ENCODE results near the gene DGAT2.

Gene DGAT2, protein sequence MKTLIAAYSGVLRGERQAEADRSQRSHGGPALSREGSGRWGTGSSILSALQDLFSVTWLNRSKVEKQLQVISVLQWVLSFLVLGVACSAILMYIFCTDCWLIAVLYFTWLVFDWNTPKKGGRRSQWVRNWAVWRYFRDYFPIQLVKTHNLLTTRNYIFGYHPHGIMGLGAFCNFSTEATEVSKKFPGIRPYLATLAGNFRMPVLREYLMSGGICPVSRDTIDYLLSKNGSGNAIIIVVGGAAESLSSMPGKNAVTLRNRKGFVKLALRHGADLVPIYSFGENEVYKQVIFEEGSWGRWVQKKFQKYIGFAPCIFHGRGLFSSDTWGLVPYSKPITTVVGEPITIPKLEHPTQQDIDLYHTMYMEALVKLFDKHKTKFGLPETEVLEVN
- long read RNA-seq, transcript DGAT2-201 (8 exons, 2,453 nt), result major isoform, 52 of 53 reads
- long read RNA-seq, partial matches to known transcripts, result 0 of 53 reads
- long read RNA-seq, other reads (novel, unspliced or antisense), result 1 of 53 reads

- H3K27me3 ChIP-seq (ENCODE audit: insufficient read depth, poor library complexity, severe bottlenecking), result no peaks in the 10 kb centered on the region
- no peak for TF ChIP-seq SPI1 (IDR thresholded peaks at IDR 0.05; ENCODE audit: borderline replicate concordance, low read depth)
- TF ChIP-seq, protein P1, sequence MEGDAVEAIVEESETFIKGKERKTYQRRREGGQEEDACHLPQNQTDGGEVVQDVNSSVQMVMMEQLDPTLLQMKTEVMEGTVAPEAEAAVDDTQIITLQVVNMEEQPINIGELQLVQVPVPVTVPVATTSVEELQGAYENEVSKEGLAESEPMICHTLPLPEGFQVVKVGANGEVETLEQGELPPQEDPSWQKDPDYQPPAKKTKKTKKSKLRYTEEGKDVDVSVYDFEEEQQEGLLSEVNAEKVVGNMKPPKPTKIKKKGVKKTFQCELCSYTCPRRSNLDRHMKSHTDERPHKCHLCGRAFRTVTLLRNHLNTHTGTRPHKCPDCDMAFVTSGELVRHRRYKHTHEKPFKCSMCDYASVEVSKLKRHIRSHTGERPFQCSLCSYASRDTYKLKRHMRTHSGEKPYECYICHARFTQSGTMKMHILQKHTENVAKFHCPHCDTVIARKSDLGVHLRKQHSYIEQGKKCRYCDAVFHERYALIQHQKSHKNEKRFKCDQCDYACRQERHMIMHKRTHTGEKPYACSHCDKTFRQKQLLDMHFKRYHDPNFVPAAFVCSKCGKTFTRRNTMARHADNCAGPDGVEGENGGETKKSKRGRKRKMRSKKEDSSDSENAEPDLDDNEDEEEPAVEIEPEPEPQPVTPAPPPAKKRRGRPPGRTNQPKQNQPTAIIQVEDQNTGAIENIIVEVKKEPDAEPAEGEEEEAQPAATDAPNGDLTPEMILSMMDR (IDR thresholded peaks at IDR 0.05; ENCODE audit: insufficient read depth, low read length), result no peak
- no peak for TF ChIP-seq GABPA (IDR thresholded peaks at IDR 0.05; ENCODE audit: low read depth)
- no peak for TF ChIP-seq POLR2AphosphoS5 (IDR thresholded peaks at IDR 0.05; ENCODE audit: low read depth)
- TF ChIP-seq, protein P2, sequence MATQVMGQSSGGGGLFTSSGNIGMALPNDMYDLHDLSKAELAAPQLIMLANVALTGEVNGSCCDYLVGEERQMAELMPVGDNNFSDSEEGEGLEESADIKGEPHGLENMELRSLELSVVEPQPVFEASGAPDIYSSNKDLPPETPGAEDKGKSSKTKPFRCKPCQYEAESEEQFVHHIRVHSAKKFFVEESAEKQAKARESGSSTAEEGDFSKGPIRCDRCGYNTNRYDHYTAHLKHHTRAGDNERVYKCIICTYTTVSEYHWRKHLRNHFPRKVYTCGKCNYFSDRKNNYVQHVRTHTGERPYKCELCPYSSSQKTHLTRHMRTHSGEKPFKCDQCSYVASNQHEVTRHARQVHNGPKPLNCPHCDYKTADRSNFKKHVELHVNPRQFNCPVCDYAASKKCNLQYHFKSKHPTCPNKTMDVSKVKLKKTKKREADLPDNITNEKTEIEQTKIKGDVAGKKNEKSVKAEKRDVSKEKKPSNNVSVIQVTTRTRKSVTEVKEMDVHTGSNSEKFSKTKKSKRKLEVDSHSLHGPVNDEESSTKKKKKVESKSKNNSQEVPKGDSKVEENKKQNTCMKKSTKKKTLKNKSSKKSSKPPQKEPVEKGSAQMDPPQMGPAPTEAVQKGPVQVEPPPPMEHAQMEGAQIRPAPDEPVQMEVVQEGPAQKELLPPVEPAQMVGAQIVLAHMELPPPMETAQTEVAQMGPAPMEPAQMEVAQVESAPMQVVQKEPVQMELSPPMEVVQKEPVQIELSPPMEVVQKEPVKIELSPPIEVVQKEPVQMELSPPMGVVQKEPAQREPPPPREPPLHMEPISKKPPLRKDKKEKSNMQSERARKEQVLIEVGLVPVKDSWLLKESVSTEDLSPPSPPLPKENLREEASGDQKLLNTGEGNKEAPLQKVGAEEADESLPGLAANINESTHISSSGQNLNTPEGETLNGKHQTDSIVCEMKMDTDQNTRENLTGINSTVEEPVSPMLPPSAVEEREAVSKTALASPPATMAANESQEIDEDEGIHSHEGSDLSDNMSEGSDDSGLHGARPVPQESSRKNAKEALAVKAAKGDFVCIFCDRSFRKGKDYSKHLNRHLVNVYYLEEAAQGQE (IDR thresholded peaks at IDR 0.05; ENCODE audit: insufficient replicate concordance, low read depth), result no peak
- peak within 1 kb of the TSS; percentile 81 for H3K27ac ChIP-seq (replicated peaks)
- peak within 1 kb of the TSS; percentile 59 for H3K4me3 ChIP-seq (replicated peaks; ENCODE audit: insufficient read depth, low read length)
- peak; percentile 43 to 66 for DNase-seq (ENCODE audit: low read depth in 1 of 2, low spot score in 1 of 2)
These were observed at the start of gene DGAT2 for GRCh38 chr11:75768112-75768908. Gene DGAT2, plus strand, starts transcription at chr11:75768778. Its CDS starts 214 bp downstream, at chr11:75768992.

GRCh38 chr11:75719340-75720239 lies 49.0 kb upstream of the DGAT2 start:
- H3K27ac ChIP-seq (replicated peaks), result no peak overlapping the region
- no peak overlapping the region for H3K4me3 ChIP-seq (replicated peaks; ENCODE audit: insufficient read depth, low read length)
- no peaks in the 10 kb centered on the region for H3K27me3 ChIP-seq (ENCODE audit: insufficient read depth, poor library complexity, severe bottlenecking)
- TF ChIP-seq, protein P2 (IDR thresholded peaks at IDR 0.05; ENCODE audit: insufficient replicate concordance, low read depth), result no peak
- TF ChIP-seq POLR2AphosphoS5 (IDR thresholded peaks at IDR 0.05; ENCODE audit: low read depth) (no peak), SPI1 (IDR thresholded peaks at IDR 0.05; ENCODE audit: borderline replicate concordance, low read depth) (no peak), GABPA (IDR thresholded peaks at IDR 0.05; ENCODE audit: low read depth) (no peak)
- TF ChIP-seq, protein P1 (IDR thresholded peaks at IDR 0.05; ENCODE audit: insufficient read depth, low read length), result no peak
- no peak for DNase-seq (ENCODE audit: low read depth in 1 of 2, low spot score in 1 of 2)

- TF ChIP-seq SPI1 (IDR thresholded peaks at IDR 0.05; ENCODE audit: borderline replicate concordance, low read depth) (no peak), GABPA (IDR thresholded peaks at IDR 0.05; ENCODE audit: low read depth) (no peak), POLR2AphosphoS5 (IDR thresholded peaks at IDR 0.05; ENCODE audit: low read depth) (no peak)
- TF ChIP-seq, protein P2 (IDR thresholded peaks at IDR 0.05; ENCODE audit: insufficient replicate concordance, low read depth), result no peak
- TF ChIP-seq, protein P1 (IDR thresholded peaks at IDR 0.05; ENCODE audit: insufficient read depth, low read length), result no peak
- no peak for DNase-seq (ENCODE audit: low read depth in 1 of 2, low spot score in 1 of 2)
- Histone ChIP-seq H3K27ac (replicated peaks) (no peak overlapping the region), H3K4me3 (replicated peaks; ENCODE audit: insufficient read depth, low read length) (no peak overlapping the region), H3K27me3 (ENCODE audit: insufficient read depth, poor library complexity, severe bottlenecking) (no peaks in the 10 kb centered on the region)
These were observed 47.9 kb upstream of the DGAT2 start for GRCh38 chr11:75720639-75721038.

Measured in HL-60 (cell line).